ENCODE data around the gene CES5A.

GRCh38 chr16:55835581-55835980 is 39.6 kb downstream of the CES5A start:
- TF ChIP-seq CTCF (IDR thresholded peaks at IDR 0.05) (no peak), ZSCAN20 (CRISPR knock-in tag; IDR thresholded peaks at IDR 0.05) (no peak), MAZ (IDR thresholded peaks at IDR 0.05; ENCODE audit: borderline replicate concordance, low read depth, low read length) (no peak), JUN (IDR thresholded peaks at IDR 0.05) (no peak), ZFP36 (IDR thresholded peaks at IDR 0.05; ENCODE audit: borderline replicate concordance, partially characterized antibody) (no peak), NPAS2 (CRISPR knock-in tag; IDR thresholded peaks at IDR 0.05; ENCODE audit: borderline replicate concordance) (no peak), MYC (IDR thresholded peaks at IDR 0.05; ENCODE audit: borderline replicate concordance, low read length) (no peak), SMC3 (IDR thresholded peaks at IDR 0.05) (no peak), BHLHE40 (IDR thresholded peaks at IDR 0.05; ENCODE audit: low read depth, low read length) (no peak)
